GM12878 (cell line): Measurements from ENCODE around the gene TDRD15. TPM values are rescaled to one million over a fixed set of nuclear protein-coding genes. Genes with fewer than 3 reads are reported as not detected.

ENCODE experiments used
- ATAC-seq: fragments of 200-7000 bp; cut with Tn5 transposase; 3 replicates; pipeline ENCODE4 v1.9.1; 2020; ENCODE audit warnings: mild to moderate bottlenecking, moderate library complexity
- BruUV-seq: library from RNA; stranded (reverse); fragments of 400-500 nt; replicated peaks from 2 replicates; lab custom pipeline; 2021; lab: Mats Ljungman, UMichigan
- CTCF ChIA-PET: fragments of 300-600 bp; sonication (Branson Sonifier 250); formaldehyde crosslinking; extraction: SDS; loops from one replicate; lab custom pipeline; 2021; ENCODE audit warnings: inconsistent platforms; lab: Yijun Ruan, JAX
- POLR2A ChIA-PET: fragments of 350-600 bp; formaldehyde crosslinking; extraction: SDS; loops from one replicate; lab custom pipeline; 2021; ENCODE audit warnings: inconsistent platforms; lab: Charles Lee
- RAD21 ChIA-PET: fragments of 300-600 bp; sonication (Branson Sonifier 250); formaldehyde crosslinking; loops from one replicate; lab custom pipeline; 2023; ENCODE audit warnings: antibody characterized with exemption; ENCODE audit not compliant: unreplicated experiment; lab: Charles Lee
- SMC1A ChIA-PET: fragments of 300-600 bp; sonication (Branson Sonifier 250); formaldehyde crosslinking; loops from one replicate; lab custom pipeline; 2023; ENCODE audit not compliant: unreplicated experiment, uncharacterized antibody; lab: Charles Lee
- DNase-seq: peaks from one replicate; pipeline ENCODE4 v3.0.0-alpha.2; 2011; ENCODE audit warnings: low read depth, low spot score
- FAIRE-seq: peaks from 3 replicates; lab custom pipeline; 2011; peaks lifted over from hg19 to GRCh38; lab: Jason Lieb, UNC
- H2AFZ ChIP-seq: 2 replicates; pipeline ENCODE4 v1.6.0; 2011; ENCODE audit warnings: low read depth, low read length, control low read depth; ENCODE audit not compliant: control insufficient read depth
- H3K27ac ChIP-seq: 2 replicates; pipeline ENCODE4 v1.5.1; 2011; ENCODE audit warnings: control low read depth; ENCODE audit not compliant: control insufficient read depth, insufficient read depth
- H3K27me3 ChIP-seq, 2 experiments: replicated peaks in 1 of 2; 2 replicates each; pipeline versions ENCODE4 v1.6.0 to v1.6.1; 2011; ENCODE audit warnings: low read length in 1 of 2; ENCODE audit not compliant: control insufficient read depth in 2 of 2, insufficient read depth in 2 of 2
- H3K36me3 ChIP-seq, 2 experiments: 2 replicates each; pipeline ENCODE4 v1.5.1; 2011; ENCODE audit warnings: low read length in 1 of 2; ENCODE audit not compliant: control insufficient read depth in 2 of 2, insufficient read depth in 2 of 2
- H3K4me1 ChIP-seq: 2 replicates; pipeline ENCODE4 v1.6.1; 2011; ENCODE audit warnings: mild to moderate bottlenecking, low read length, moderate library complexity, mixed read lengths; ENCODE audit not compliant: control insufficient read depth, insufficient read depth
- H3K4me2 ChIP-seq: 2 replicates; pipeline ENCODE4 v1.6.0; 2011; ENCODE audit warnings: control low read depth; ENCODE audit not compliant: control insufficient read depth, insufficient read depth
- H3K4me3 ChIP-seq: fragments of 200-600 bp; sonication (generic); 2 replicates; pipeline ENCODE4 v1.5.1; 2016
- H3K79me2 ChIP-seq: 2 replicates; pipeline ENCODE4 v1.6.0; 2011; ENCODE audit warnings: low read length; ENCODE audit not compliant: control insufficient read depth, insufficient read depth
- H3K9ac ChIP-seq: 2 replicates; pipeline ENCODE4 v1.8.0; 2011; ENCODE audit warnings: low read length, control low read depth, mixed read lengths; ENCODE audit not compliant: control insufficient read depth, insufficient read depth
- H3K9me3 ChIP-seq: replicated peaks from 3 replicates; pipeline ENCODE4 v1.5.1; 2011; ENCODE audit warnings: mild to moderate bottlenecking, low read length; ENCODE audit not compliant: control insufficient read depth, insufficient read depth
- H4K20me1 ChIP-seq: 2 replicates; pipeline ENCODE4 v1.6.0; 2011; ENCODE audit not compliant: control insufficient read depth, insufficient read depth
- BHLHE40 ChIP-seq, 2 experiments: fragments of 450-650 bp in 1 of 2; IDR thresholded peaks; 2 replicates each; pipeline ENCODE4 v1.6.1; 2011 to 2017; ENCODE audit warnings: low read depth in 2 of 2, borderline replicate concordance in 1 of 2, improper control_type of control experiment in 1 of 2, low read length in 1 of 2, mild to moderate bottlenecking in 1 of 2
- EGR1 ChIP-seq, 2 experiments: IDR thresholded peaks; 1 replicate in 1 of 2; 2 replicates in 1 of 2; pipeline ENCODE4 v1.6.1; 2011 to 2012; ENCODE audit warnings: low read depth in 2 of 2, low read length in 2 of 2, borderline replicate concordance in 1 of 2, mild to moderate bottlenecking in 1 of 2, moderate library complexity in 1 of 2
- JUND ChIP-seq: IDR thresholded peaks from 2 replicates; pipeline ENCODE4 v1.6.1; 2012; ENCODE audit warnings: low read depth, mild to moderate bottlenecking, low read length, improper control_type of control experiment, moderate library complexity
- RBBP5 ChIP-seq: fragments of 200-600 bp; sonication (generic); conservative IDR thresholded peaks from 2 replicates; pipeline ENCODE4 v1.6.1; 2016
- SREBF1 ChIP-seq: IDR thresholded peaks from 2 replicates; pipeline ENCODE4 v1.6.1; 2012; ENCODE audit warnings: mild to moderate bottlenecking, low read length
- SRF ChIP-seq, 2 experiments: IDR thresholded peaks; 2 replicates each; pipeline ENCODE4 v1.6.1; 2011; ENCODE audit warnings: low read depth in 2 of 2, low read length in 2 of 2, mild to moderate bottlenecking in 1 of 2, moderate library complexity in 1 of 2
- TCF7 ChIP-seq: IDR thresholded peaks from 2 replicates; pipeline ENCODE4 v1.6.1; 2014; ENCODE audit warnings: antibody characterized with exemption, borderline replicate concordance
- WGBS: methylation state at CpG from one replicate; pipeline ENCODE4 v1.1.6; 2016; ENCODE audit warnings: low lambda C conversion rate; ENCODE audit not compliant: insufficient replicate concordance, insufficient coverage; ENCODE audit errors: missing lambda C conversion rate; 5-methylcytosine and 5-hydroxymethylcytosine counted together
- in situ Hi-C: fragments of 300-500 bp; cut with MboI; formaldehyde crosslinking; loops from 9 replicates; pipeline ENCODE4 v1.14.3; 2018; ENCODE audit warnings: mixed read lengths
- intact Hi-C: fragments of 100-400 bp; cut with micrococcal nuclease; formaldehyde crosslinking; loops from one replicate; pipeline ENCODE4 v1.14.2; 2022; ENCODE audit not compliant: unreplicated experiment
- polyA plus RNA-seq, 11 experiments: library from polyadenylated mRNA; depleted of rRNA in 4 of 11; unstranded in 6 of 11; stranded (reverse) in 5 of 11; fragments of >200 nt; fragmentation: Nextera tagmentation in 4 of 11; fragmentation: Illumina TruSeq in 1 of 11; extraction: Ambion mirVana in 4 of 11; extraction: Trizol in 1 of 11; gene quantifications; 1 replicate in 1 of 11; 2 replicates in 10 of 11; pipeline versions ENCODE4 v1.2.1 to v1.2.3, GENCODE V29; 2011 to 2016; ENCODE audit warnings: inconsistent platforms in 2 of 11, missing spikeins in 2 of 11, low read depth in 1 of 11
- total RNA-seq, 4 experiments: library from RNA; depleted of rRNA in 3 of 4; stranded (reverse); fragments of >200 nt in 3 of 4; fragmentation: Illumina TruSeq in 1 of 4; extraction: Trizol in 1 of 4; gene quantifications; 2 replicates each; pipeline versions ENCODE4 v1.2.1 to v1.2.3, GENCODE V29; 2013 to 2021
- TF ChIP-seq, protein P1 (sequence below): IDR thresholded peaks from 2 replicates; pipeline ENCODE4 v1.6.1; 2012; ENCODE audit warnings: low read length, inconsistent platforms
- TF ChIP-seq, protein P2 (sequence below): fragments of 450-650 bp; formaldehyde crosslinking; IDR thresholded peaks from 2 replicates; pipeline ENCODE4 v1.5.0; 2022; ENCODE audit warnings: mild to moderate bottlenecking, missing genetic modification characterization

TDRD15 gene
- total and polyA plus RNA-seq, 10 of the 15 experiments (the other 5 are each of a cell fraction or from before 2014, with no cell fraction given), result not detected

DNA sequence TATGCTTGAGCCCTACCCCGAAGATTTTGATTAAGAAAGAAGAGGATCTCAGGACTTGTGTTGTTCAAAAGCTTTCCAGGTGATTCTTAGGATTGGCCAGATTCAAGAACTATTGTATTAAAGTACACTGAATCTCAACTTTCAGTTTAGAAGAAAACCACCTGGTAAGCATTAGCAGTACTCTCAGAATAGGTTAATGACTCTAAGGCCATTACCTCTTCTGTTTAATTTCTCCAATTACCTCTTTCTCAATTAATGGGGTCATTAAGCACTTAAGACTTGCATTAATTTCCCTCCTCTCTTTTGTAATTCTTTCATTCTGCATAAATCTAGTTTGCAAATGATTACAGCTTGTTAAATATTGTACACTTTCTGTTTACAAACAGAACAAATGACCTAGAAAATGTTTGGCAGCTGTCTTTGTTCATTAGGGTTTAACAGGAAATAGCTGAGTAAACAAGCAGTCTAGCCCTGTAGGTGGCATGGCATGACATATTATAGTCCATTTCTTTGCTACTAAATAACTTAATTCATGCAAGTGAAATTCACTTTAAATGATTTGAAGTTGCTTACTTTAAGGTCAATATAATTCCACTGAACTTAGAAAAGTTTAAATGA, 20.4 kb upstream of the TDRD15 start:
- Histone ChIP-seq H3K4me1 (no peaks in the 10 kb centered on the region), H3K79me2 (no peaks in the 10 kb centered on the region)
- intact Hi-C loops, result no loop called here
- no peak for TF ChIP-seq BHLHE40 (IDR thresholded peaks at IDR 0.05; ENCODE audit: borderline replicate concordance in 1 of 2, low read depth in 2 of 2, low read length in 1 of 2)
- TF ChIP-seq, all 136 proteins: peak for 0
- ChIA-PET POLR2A (no interaction called here), CTCF (interaction anchor here (0.5 kb wide), 1 partner anchor 99 kb away, joined by 3 read pairs; no protein-coding TSS in a partner anchor), SMC1A (interaction anchor here (0.6 kb wide), 1 partner anchor 94 kb away, joined by 3 read pairs; no protein-coding TSS in a partner anchor), RAD21 (no interaction called here)
- H3K4me2 ChIP-seq, result no peak overlapping the region
- H3K9ac ChIP-seq, result no peak overlapping the region
- no peaks in the 10 kb centered on the region for H4K20me1 ChIP-seq
- H2AFZ ChIP-seq, result no peak overlapping the region
- H3K36me3 ChIP-seq, result no peaks in the 10 kb centered on the region
- WGBS, result 0% methylated on average over 1 of the region's 1 CpG
- no peak overlapping the region for H3K27ac ChIP-seq
- H3K4me3 ChIP-seq, result no peak overlapping the region
- in situ Hi-C loops, result loop anchor here (25.0 kb wide), 1 partner anchor 441 kb away; the partner anchor contains the start of genes GDF7 and HS1BP3
- no peak for ATAC-seq
- no peaks in the 10 kb centered on the region for H3K27me3 ChIP-seq
- no peaks in the 10 kb centered on the region for H3K9me3 ChIP-seq
- DNase-seq, result no peak
- FAIRE-seq, result no peak
- BruUV-seq, result no TSS peak

DNA sequence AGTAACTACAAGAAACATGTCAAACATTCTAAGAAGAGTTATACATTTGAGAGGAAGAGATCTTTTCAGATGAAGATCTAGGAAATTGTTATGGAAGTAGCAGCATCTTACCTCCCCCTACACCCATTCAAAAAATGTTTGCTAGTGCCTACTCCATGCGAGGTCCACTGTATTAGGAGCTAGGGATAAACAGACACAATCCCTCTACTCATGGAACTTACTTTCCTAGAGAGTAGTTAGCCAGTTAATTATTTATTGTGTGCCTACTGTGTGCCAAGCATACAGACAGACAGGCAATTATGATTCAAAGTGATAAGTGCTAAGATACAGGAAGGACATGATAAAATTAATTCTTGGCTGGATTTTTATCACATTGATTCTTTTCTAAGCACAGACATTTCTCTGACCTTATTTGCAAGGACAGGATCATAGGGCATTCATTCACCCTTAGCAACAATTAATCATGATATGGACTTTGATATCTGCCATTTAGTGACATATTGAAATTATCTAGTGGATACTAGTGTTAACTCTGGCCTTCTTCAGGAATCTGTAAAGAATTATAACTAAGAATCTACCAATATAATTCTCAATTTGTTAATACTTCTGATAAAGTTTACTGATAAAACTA, 19.6 kb upstream of the TDRD15 start:
- H4K20me1 ChIP-seq, result no peaks in the 10 kb centered on the region
- WGBS, result 0% methylated on average over 1 of the region's 1 CpG
- no peak overlapping the region for H3K9ac ChIP-seq
- in situ Hi-C loops, result loop anchor here (25.0 kb wide), 1 partner anchor 442 kb away; the partner anchor contains the start of genes GDF7 and HS1BP3
- SMC1A ChIA-PET, result no interaction called here
- H3K9me3 ChIP-seq, result no peaks in the 10 kb centered on the region
- no peak overlapping the region for H2AFZ ChIP-seq
- no peaks in the 10 kb centered on the region for H3K36me3 ChIP-seq
- no peaks in the 10 kb centered on the region for H3K79me2 ChIP-seq
- POLR2A ChIA-PET, result no interaction called here
- RAD21 ChIA-PET, result no interaction called here
- FAIRE-seq, result no peak
- CTCF ChIA-PET, result no interaction called here
- DNase-seq, result no peak
- H3K27ac ChIP-seq, result no peak overlapping the region
- ATAC-seq, result no peak
- intact Hi-C loops, result no loop called here
- no peaks in the 10 kb centered on the region for H3K4me1 ChIP-seq
- no peak overlapping the region for H3K4me3 ChIP-seq
- BruUV-seq, result no TSS peak
- H3K4me2 ChIP-seq, result no peak overlapping the region
- H3K27me3 ChIP-seq, result no peaks in the 10 kb centered on the region
- TF ChIP-seq SRF (IDR thresholded peaks at IDR 0.05; ENCODE audit: low read depth in 2 of 2, low read length in 2 of 2) (no peak), RBBP5 (no peak), JUND (no peak), TCF7 (no peak), SREBF1 (no peak), EGR1 (IDR thresholded peaks at IDR 0.05; ENCODE audit: borderline replicate concordance in 1 of 2, low read depth in 2 of 2, low read length in 2 of 2) (no peak)
- TF ChIP-seq, protein P1, sequence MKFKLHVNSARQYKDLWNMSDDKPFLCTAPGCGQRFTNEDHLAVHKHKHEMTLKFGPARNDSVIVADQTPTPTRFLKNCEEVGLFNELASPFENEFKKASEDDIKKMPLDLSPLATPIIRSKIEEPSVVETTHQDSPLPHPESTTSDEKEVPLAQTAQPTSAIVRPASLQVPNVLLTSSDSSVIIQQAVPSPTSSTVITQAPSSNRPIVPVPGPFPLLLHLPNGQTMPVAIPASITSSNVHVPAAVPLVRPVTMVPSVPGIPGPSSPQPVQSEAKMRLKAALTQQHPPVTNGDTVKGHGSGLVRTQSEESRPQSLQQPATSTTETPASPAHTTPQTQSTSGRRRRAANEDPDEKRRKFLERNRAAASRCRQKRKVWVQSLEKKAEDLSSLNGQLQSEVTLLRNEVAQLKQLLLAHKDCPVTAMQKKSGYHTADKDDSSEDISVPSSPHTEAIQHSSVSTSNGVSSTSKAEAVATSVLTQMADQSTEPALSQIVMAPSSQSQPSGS, result no peak
- TF ChIP-seq, protein P2, sequence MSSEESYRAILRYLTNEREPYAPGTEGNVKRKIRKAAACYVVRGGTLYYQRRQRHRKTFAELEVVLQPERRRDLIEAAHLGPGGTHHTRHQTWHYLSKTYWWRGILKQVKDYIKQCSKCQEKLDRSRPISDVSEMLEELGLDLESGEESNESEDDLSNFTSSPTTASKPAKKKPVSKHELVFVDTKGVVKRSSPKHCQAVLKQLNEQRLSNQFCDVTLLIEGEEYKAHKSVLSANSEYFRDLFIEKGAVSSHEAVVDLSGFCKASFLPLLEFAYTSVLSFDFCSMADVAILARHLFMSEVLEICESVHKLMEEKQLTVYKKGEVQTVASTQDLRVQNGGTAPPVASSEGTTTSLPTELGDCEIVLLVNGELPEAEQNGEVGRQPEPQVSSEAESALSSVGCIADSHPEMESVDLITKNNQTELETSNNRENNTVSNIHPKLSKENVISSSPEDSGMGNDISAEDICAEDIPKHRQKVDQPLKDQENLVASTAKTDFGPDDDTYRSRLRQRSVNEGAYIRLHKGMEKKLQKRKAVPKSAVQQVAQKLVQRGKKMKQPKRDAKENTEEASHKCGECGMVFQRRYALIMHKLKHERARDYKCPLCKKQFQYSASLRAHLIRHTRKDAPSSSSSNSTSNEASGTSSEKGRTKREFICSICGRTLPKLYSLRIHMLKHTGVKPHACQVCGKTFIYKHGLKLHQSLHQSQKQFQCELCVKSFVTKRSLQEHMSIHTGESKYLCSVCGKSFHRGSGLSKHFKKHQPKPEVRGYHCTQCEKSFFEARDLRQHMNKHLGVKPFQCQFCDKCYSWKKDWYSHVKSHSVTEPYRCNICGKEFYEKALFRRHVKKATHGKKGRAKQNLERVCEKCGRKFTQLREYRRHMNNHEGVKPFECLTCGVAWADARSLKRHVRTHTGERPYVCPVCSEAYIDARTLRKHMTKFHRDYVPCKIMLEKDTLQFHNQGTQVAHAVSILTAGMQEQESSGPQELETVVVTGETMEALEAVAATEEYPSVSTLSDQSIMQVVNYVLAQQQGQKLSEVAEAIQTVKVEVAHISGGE, result no peak
